ENCODE results near the gene APOL1.
"Not testable (repeated sequence)": the region's sequence is repeated elsewhere in the genome, so short reads cannot be mapped to it uniquely, and the experiment has no call there.

The APOL1 gene

DNA sequence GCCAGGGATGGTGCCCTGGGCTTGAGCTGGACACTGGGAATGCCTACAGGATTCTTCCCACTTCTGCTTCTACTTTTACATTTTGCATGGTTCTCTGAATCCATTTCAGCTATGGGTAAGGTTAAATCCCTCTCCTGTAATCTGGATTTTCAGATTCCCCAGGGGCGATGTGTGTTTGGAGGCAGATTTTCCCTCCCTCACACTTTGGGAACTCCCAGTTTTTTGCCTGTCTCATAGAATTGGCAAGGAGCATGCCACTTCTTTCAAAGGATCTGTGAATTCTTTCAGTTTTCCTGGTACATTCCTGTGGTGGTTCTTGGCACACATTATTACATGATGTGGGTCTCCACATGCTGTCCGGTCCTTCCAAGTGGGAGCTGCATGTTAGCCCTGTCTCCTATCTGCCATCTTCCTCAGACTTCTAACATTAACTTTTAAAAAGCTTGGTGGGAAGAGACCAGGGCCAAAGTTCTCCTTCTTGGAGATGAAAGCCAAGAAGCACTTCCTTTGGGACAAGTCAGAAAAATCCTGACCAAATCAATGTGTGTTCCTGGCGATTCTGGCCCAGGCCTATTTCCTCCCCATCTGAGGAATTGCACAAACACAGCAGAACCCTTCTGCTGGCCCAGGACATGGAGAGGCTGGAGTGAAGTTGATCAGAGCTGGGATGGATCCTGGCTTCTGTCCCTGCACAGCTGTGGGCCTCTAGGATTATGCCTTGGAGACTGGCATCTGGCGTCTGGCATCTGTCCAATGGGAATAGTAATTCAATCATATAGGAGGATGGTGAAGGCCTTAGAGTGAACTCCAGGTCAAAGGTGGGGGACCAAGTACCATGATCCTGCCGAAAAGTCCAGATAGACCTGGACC, 8.2 kb upstream of the APOL1 start:
- no peak for DNase-seq (ENCODE audit: low read depth)

DNA sequence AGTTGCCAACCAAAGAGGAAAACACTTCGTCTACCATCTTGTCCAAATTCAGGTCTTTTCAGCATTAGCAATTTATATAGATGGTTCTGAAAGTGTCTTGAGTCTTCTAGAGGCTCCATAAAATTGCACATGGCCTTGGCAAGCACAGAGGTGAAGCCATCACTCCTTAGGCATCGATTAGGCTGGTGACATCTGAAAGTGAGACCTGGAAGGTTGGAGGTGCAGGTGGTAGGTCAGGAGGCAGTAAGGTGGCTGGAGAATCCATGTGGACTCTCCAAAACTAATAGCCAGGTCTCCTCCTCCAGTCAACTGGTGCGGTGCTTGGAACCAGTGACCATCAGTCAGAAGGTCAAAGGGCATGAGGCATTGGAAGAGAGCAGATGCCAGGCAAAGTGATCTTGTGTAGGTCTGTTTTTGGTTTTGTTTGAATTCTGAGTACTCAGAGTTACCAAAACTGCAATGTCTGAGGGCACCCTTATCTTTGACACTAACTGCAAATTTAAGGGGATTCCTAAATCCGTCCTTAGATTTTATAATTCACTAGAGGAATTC, 7.1 kb upstream of the APOL1 start:
- DNase-seq (ENCODE audit: low read depth) = no peak

DNA sequence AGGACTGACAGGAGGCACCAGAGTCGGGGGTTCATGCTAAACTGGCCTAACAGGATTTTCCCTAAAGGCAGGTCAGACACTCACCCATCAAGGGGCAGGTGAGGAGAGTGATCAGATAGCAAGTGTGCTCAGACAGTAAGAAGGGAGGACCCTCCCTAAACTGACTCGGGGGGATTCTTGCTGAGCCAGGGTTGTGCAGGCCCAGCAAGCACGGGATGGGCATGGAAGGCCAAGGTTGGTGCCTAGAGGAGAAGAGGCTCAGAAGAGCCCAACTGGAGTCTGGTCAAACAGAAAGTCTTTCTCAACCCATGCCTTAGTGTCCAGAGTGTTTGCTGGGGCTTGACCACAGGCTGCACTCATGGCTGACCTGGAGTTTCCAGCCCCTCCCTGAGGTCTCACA, 6.2 kb upstream of the APOL1 start:
- DNase-seq (ENCODE audit: low read depth) = no peak

DNA sequence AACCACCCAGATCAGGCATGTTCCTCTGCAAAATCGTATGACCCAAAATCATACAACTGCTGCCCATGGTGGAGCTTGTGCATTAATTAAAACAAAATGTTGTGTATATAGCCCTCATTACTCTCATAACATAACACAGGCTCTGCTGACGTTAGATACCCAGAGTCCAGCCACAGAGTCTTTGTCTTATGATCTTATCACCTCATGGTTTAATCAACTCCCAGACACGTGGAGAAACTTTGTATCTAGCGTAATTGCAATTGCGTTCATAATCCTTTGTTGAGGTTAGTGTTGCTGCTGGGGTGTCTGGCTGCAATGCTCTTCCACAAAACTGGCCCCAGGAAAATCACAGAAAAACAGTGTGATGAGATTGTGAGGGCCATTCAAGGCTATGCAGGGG, 5.0 kb upstream of the APOL1 start:
- DNase-seq (ENCODE audit: low read depth) = no peak

DNA sequence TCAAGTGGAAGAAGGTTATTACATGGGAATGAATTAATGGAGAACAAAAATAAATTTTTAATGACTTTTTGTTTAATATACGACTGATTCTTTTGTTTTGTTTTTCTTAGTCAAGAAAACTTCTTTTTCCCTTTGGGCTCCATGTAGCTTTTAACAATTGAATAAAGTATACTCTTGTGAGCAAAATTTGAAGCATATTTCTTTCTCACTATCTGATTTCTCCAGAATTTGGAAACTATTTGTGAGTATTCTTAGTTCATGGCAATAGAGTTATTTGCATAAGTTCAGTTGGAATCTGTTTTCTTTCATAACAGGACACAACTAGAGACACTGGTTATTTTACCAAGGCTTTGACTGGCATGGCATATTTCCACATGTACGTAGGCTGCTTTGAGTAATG, 3.8 kb upstream of the APOL1 start:
- DNase-seq (ENCODE audit: low read depth) = no peak

DNA sequence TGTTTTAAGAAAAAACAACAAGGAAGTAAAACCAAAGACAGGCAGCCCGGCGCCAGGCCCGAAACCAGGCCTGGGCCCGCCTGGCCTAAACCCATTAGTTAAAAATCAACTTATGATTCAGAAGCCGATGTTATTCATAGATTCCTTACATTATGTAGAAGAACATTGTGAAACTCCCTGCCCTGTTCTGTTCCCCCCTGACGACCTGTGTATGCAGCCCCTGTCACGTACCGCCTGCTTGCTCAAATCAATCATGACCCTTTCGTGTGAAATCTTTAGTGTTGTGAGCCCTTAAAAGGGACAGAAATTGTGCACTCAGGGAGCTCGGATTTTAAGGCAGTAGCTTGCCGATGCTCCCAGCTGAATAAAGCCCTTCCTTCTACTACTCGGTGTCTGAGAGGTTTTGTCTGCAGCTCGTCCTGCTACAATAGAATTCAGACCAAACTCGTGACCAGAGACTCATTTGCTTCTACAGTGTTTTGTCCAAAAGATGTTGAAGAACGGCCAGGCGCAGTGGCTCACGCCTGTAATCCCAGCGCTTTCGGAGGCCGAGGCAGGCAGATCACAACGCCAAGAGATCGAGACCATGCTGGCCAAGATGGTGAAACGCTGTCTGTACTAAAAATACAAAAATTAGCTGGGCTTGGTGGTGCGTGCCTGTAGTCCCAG, 2.5 kb upstream of the APOL1 start:
- not testable (repeated sequence) for DNase-seq (ENCODE audit: low read depth)

DNA sequence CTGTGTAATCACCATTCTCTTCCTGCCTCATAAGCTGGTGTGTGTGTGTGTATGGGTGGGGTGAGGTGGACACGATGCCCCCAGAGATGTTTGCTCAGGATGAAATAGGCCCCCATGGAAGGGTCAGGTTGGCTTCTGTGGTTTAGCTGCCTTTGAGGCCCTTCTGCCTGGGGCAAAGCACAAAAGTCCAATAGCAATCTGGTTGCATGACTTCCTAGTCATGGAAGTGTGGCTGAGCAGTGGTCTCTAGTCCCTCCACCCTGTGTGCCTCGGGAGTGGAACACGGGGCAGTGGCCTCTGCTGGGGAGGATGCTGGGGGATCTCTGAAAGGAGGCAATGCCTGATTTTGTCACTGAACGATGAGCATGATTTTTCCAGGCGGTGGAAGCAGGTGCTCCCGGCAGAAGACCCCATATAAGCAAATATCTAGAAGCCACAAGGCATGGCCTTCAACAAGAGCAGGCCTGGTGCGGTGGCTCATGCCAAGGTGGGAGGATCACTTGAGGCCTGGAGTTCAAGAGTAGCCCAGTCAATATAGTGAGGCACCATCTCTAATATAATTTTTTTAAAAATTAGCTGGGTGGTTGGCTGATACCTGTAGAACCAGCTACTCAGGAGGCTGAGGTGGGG, 839 bp upstream of the APOL1 start:
- DNase-seq (ENCODE audit: low read depth) = not testable (repeated sequence)

DNA sequence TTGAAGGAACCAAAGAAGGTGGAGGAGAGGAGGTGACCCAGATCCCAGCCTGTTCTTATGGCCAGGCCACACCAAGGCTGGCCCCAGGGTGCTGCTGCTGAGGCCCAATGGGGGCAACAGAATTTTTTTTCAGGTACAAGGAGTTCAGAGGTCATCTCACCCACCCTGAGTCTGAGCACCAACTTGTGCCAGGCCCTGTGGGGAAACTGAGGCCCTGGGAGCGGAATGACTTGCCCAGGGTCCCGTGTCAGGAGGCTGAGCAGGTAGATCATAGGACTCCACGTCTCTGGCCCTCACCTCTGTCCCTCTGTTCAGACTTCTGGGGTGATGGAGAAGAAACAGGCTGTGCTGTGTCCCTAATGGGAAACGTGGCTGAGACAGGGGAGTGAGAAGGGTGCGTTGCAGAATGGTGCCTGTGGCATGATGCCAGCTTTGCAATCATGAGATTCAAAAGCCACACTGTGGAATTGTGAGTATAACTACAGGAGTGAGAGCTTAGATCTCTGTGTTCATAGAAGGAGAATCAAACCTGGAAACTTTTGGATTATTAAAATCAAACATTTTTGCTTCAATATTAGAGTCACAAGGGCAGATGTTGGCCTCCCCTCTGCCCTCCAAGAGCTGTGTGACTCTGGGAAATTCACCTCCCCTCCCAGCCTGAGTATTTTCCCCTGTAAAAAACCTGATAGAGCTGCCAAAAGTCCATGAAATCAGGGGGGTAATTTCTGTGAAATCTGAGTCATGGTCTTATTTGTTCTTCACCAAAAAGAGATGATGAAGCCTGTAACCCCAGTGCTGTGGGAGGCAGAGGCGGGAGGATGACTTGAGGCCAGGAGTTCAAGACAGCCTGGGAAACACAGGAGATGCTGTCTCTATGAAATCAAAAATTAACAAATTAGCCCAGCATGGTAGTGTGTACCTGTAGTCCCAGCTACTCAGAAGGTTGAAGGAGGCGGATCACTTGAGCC, 874 bp downstream of the APOL1 start:
- DNase-seq (ENCODE audit: low read depth) = no peak

DNA sequence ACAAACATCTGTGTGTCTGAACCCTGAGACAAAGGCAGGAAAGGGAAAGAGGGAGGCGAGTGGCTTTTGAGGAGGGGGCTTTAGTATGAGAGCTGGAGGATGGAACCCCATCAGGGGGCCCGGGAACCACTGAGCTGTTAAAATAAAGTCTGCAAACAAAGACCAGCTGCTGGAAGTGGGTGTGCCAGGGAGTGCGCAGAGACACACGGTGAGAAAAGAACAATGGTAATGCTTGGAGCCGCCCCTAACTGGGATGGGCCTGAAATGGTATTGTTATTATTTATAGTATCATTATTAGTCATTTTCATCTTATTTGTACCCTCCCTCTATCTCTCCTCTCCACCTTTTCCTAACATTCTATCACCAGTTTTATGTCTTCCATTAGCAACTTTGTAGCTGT, 2.6 kb downstream of the APOL1 start:
- DNase-seq (ENCODE audit: low read depth) = not testable (repeated sequence)

DNA sequence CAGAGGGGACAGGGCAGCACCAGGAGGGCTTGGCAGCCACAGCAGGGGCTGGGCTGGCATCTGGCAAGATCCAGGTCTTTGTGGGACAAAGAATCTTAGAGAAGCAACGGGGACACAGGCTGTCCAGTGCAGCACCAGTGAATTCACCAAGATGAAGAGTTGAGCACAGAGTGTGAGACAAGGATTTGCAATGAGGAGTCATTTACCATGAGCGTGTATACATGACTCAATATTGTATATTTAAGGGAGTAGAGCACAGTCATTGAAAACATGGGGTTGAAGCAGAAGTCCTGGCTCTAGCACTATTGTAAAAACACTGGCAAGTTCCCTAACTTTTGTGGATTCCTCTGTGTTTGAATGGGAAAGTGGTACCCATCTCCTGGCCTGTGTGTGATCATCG, 3.5 kb downstream of the APOL1 start:
- DNase-seq (ENCODE audit: low read depth) = no peak

DNA sequence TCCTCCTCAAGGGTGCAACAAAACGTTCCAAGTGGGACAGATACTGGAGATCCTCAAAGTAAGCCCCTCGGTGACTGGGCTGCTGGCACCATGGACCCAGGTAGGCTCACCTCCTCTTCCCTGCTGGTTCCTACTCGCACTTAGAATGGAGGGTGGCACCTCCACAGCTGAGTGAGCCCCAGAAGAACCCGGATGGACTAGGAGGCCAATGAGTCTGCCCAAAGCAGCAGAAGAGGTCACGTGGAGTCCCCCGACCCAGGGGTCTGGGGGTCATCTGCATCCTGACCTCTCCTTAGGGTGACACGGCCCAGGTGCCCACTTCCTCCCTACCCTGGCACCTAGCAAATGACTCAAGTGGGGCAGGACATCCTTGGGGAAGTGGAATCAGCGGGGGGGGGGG, 4.4 kb downstream of the APOL1 start:
- no peak for DNase-seq (ENCODE audit: low read depth)

DNA sequence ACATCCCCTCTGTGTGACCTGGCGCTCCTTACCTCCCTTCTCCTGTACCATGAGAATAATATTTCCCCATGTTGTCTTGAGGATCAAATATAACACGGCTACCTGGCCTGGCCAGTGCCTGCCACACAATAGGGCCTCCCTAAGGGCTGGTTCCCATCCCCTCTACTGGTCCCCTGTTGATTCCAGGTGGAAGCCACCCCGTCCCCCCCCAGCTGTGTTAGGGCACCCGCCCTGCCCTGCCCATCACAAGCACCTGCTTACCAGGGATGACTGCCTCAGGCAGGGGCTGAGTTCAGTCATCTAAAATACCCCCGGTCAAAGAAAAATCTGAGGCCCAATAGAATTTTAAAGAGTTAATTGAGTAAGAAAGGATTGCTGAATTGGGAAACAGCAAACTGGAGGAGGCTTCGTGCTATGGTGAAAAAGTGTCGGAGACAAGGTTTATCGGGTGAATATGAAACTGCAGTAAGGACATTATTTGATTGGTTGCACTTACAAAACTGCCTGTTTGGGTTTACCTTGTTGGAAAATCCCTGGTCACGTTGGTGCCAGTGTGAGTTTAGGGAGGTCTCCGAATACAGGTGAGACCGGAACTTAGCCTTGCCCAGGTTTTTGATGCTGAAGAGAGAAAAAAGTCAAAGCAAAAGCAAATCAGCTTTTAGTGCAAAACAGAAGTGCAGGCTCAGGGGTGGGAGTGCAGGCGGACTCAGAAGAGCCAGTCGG, 5.2 kb downstream of the APOL1 start:
- no peak for DNase-seq (ENCODE audit: low read depth)

DNA sequence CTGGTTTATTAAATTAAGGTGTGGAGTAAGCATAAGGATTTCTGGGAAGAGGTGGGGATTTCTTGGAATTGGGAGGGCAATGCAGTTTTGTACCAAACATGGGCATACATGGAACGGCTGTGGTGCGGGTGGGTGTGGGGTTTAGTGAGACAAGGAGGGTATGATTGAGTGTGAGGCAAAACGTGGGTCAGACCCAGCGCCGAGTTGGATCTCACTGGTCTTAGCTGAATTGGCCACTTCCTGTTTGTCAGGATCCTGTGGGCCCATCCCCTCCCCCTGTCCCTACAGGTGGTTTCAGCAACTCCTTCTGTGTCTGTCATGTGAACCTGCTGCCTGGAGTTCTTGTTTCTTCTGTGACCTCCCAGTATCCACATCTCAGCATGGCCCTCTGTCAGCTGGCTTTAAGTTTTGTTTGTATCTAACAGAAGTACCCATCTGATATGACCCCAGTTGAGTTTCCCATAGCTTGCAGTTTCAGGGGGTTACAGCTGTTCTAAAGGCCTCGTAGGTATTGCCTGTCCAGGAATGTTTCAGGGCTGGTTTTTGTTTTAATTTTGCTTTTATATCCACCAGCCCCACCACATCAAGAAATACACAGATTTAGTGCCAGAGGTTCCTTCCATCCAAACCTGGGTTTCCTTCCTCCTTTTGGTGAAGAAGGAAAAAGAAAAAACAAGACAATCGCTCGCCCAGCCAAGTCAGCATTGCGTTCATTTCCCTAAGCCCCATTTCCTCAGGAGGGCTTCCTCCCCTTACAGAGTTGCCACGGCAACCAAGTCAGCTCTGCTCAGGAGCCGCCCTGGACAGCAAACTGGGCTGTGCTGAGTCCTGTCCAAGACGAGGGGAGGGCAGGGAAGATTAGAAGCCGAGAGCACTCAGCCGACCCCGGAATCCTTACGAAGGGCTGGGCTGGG, 6.0 kb downstream of the APOL1 start:
- DNase-seq (ENCODE audit: low read depth) = no peak

DNA sequence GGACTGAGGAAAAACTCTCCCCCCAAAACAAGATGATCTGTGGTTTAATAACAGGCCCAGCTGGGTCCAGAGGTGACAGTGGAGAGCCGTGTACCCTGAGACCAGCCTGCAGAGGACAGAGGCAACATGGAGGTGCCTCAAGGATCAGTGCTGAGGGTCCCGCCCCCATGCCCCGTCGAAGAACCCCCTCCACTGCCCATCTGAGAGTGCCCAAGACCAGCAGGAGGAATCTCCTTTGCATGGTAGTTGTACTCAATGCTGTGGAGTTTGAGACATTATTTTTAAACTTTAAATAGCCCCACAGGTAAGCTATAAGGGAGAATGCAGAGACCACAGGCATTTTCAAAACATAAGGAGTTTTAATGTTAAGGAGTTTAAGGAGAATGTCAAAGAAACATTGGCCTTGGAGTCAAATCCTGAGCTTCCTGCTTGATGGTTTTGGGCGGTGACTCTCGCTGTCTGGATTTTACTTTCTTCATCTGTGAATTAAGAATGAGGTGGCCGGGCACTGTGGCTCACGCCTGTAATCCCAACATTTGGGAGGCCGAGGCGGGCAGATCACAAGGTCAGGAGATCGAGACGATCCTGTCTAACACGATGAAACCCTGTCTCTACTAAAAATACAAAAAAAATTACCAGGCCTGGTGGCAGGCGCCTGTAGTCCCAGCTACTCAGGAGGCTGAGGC, 6.8 kb downstream of the APOL1 start:
- DNase-seq (ENCODE audit: low read depth) = no peak

DNA sequence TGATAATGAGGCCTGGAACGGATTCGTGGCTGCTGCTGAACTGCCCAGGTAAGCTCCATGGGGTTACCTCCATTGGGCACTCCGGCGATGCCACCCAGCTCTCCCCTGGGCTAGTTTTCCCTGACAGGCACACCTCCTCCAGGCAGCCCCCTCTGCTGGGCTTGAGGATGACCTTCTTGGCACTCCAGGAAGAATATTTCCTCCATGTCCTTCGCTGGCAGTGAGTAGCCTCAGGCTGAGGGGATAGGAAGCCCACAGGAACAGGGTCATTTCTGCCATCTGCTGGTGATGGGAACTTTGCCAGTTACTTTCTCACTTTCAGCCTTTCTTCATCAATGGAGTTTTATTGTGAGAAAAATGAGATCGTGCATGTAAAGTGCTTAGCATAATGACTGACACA, 8.7 kb downstream of the APOL1 start:
- DNase-seq (ENCODE audit: low read depth) = not testable (repeated sequence)

DNA sequence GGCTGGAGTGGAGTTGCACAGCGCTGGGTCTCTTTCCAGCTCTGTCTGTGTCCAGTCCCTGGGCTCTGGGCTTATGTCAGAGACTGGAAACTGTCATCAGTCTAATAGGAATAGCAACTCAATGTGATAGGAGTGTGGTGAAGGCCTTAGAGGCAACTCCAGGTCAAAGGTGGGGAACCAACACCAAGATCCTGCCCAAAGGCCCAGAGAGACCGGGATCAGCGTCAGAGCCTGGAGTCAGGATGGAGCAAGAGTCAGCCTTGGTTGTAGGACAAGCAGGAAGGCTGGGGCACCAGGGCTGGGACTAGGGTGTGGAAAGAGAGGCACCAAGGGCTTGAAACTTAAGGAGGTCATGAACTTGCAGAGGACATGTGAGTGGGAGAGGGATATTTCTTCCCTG, 9.4 kb downstream of the APOL1 start:
- DNase-seq (ENCODE audit: low read depth) = not testable (repeated sequence)

DNA sequence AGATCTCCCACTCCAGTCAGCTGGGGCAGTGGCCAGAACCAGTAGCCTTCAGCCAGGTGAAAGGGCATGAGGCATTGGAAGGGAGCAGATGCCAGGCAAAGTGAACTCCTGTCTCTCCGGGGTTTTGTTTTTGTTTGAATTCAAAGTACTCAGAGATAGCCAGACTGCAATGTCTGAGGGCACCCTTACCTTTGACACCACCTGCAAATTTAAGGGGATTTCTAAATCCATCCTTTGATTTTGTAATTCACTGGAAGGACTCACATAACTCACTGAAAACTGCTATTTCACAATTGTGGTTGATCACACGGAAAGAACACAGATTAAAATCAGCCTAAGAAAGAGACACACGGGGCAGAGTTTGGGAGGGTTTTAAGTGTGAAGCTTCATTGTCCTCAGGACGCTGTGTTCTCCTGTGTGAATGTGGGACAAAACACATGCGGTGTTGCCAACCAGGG, 10.3 kb downstream of the APOL1 start:
- not testable (repeated sequence) for DNase-seq (ENCODE audit: low read depth)

DNA sequence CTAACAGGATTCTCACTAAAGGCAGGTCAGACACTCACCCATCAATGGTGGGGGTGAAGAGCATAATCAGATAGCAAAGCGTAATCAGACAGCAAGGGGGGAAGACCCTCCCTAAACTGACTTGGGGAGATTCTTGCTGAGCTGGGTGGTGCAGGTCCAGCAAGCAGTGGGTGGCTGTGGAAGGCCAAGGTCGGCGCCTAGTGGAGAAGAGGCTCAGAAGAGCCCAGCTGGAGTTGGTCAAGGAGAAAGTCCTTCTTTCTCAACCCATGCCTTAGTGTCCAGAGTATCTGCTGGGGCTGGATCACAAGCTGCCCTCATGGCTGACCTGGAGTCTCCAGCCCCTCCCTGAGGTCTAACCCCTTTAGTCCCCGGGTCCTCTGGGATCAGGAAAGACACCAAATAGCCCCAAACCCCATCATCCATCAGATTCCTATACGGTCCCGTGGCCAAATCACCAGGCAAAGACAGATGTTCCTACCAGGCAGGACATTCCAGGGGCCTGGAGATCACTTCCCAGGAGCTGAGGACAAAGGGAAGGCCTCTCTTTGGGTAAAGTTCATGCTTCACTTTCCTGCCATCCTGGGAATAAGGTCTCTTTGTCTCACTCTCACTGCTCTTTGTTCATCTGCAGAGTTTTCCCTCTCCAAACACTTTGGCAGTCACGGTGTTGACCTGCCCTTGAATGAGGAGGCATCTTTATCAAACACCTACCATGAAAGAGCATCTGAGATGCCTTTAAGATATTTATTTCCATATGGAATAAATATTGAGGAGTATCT, 11.1 kb downstream of the APOL1 start:
- not testable (repeated sequence) for DNase-seq (ENCODE audit: low read depth)
